ENCODE results near the gene TFB1M.
"Not testable (repeated sequence)": the region's sequence is repeated elsewhere in the genome, so short reads cannot be mapped to it uniquely, and the experiment has no call there.

The TFB1M gene

DNA sequence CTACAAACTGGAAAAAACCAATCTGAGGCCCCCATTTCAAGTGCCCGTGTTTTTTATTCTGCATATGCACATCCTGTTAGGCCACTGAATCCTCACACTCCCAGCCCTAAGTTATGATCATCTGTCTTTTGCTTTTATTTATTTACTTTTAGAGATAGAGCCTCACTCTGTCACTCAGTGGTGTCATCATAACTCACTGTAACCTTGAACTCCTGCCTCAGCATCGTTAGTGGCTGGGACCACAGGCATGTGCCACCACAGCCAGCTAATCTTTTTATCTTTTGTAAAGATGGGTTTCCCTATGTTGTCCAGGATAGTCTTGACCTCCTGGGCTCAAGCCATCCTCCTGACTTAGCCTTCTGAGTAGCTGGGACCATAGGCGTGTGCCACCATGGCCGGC, 80.1 kb downstream of the TFB1M start:
- no peak for DNase-seq

DNA sequence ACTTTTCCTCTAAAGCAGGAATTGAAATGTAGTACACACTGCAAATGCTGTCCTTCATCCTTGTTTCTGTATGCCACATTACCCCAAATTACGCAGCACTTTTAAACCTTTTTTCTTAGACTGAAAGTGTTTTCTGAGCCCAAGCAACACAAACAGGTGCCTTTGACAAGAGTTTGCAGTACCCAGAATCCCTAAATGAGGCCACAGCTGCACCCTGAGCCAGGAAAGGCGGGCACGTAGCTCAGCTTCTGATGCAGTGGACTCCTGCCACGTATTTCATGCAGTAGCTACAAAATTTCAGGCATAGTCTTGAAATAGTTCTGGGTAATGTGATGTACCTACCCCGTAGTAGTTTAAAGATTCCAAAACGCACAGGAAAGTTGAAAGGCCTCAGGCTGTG, 81.4 kb downstream of the TFB1M start:
- DNase-seq, result no peak

DNA sequence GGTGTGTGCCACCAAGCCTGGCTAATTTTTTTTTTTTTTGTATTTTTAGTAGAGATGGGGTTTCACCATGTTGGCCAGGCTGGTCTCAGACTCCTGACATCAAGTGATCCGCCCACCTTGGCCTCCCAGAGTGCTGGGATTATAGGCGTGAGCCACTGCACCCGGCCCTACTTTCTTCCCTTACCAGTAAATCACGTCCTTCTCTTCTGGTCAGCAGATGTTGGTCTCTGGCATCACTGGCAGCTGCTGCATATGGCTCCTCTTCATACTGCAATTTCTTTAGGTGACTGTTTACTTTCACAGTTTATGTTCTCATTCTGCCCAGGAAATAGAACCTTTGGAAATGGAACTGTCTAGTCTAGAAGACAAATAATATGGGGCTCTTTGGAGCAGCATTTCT, 83.3 kb downstream of the TFB1M start:
- not testable (repeated sequence) for DNase-seq

DNA sequence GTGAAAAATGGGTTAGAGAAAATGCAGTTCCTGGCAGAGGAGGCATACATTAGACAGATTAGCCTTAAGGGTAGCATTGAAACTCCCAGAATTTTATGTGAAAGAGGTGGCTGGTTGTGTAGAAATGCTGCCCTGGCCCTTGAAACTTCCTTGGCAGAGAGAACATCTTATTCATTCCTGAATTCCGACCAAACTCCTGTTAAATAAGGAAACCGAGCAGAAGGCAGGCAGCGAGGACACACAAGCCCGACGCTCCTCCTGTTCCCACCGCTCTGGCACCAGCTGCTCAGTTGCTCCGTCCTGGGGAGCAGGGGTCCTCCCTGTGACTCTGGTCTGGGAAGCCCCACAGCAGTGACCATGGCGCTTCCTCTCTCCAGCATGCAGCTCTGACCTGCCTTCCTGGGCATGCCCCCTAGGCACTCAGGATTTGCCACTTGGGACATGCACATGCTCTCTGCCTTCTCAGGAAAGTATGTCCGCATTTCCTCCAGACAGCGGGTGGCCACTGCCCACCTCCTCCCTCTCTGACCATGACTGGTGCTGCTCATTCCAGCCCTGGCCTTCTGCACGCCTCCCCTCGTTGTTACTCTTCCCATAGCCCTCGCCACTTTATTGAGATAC, 85.6 kb downstream of the TFB1M start:
- no peak for DNase-seq

DNA sequence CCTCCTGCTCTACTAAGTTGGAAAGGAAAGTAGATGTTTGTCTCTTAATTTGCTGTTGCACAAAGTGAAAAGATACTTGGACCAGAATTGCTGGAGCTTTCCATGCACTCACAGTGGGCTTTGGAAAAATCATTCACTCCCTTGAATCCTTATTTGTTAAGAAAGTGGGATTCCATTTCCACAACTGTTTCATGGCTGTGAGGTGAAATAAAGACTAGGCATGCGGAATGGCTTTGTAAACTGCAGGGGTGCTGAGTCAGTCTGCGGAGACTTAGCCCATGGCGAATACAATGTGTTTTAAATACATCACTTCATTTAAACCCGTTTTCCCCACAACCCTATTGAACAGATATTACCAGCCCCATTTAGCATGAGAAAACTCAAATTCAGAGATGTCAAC, 87.2 kb downstream of the TFB1M start:
- no peak for DNase-seq

DNA sequence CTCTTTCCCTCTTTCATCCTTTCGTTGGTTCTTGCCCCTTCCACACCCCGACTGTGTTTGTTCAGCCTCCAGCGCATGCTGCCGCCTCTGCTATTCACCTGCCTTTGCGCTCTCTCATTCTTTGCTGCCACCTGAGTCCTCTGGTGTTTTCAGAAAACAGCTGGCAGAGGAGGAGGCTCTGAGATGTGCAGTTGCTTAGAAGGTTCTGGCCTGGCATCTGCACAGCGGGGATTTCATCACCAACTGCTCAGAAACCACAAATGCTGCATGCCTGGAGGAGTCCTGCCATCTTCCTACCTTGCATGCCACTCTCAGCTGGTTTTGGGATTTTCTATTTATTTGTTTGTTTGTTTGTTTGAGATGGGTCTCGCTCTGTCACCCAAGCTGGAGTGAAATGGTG, 89.7 kb downstream of the TFB1M start:
- no peak for DNase-seq

DNA sequence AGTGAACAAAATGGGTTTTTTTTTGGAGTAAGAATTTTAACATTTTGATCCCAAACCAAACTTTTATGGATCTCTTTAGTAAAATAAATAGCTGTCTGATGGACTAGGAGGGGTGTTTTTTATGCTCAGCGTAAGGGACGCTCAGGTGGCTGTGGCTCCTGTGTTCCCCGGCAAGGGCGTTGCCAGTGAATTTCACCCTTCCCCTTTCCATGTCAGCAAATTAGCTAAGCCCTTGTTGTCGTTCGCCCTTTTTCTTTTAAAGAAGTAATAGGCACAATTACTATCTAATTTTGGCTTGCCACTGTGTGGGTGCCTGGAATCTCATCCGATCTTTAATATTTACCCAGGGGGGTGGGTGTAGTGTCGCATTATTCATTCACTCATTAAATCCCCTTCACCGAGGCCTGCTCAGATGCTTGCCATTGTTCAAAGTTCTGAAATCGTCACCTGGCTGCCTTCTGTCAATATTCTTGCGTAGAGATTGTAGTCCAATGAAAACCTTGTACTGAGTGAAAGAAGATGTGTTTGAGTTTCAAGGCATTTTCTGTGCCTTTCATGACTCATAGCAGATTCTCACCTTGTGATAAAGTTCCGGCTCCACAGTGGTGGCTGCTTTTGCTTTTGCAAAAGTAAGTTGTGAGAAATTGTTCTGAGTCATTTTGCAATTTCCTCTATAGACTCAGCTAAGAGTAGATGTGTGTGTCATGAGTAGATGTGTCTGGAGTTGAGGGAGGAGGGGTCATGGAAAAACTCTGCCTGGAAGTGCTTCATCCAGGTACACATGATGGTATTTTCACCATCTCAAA, 90.4 kb downstream of the TFB1M start:
- DNase-seq, result no peak

DNA sequence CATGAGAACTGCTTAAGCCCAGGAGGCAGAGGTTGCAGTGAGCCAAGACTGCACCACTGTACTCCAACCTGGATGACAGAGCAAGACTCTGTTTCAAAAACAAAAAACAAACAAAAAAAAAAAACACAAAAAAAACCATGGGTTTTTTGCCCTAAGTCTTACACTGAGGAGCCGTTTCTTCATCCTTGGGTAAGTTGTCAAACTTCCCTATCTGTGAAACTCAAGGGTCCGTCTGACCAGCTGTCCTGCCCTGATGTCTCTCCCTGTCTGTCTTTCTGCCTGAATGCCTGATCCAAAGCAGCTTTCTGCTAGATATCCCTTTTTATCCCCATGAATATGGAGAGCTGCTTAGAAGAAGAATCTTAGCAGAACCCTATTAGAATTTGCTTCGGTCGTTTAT, 91.8 kb downstream of the TFB1M start:
- DNase-seq, result no peak

DNA sequence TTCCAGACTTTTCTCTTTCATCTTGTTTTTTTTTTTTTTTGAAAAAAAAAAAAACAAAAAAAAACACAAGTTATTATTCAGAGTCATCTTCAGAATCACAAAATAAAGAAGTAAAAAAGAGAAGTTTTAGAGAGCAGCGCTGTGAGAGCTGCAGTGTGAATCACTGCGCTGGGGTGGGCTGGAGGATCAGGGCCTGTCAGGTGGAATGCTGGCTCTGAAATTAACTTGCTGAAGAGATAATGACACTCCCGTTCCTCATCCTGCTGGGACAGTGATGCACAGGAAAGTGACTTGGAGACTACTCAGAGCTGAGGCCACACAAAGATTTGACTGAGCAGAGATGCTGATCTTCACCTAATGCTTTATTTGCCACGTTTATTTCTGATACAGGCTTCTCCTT, 93.2 kb downstream of the TFB1M start:
- DNase-seq, result no peak

DNA sequence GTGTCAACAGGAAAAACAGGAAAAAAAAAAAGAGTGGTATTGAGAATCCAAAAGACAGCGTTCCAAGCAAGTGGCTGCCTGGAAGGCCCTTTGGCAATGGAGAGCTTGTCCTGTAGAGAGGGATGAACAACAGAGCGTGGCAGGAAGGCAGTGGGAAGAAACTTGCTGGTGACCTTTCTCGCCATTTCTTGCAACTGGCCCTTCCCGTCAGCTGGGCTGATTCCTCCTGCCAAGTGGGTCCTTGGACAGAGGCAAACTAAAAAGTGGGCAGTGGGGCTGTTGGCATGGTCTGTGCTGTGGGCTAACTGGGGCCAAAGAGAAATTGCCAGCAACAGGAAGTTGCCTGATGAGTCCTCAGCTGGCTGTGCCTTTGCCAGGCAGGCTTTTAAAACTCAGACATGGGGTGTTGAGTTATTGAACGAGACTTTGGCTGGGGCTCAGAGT, 94.4 kb downstream of the TFB1M start:
- DNase-seq, result no peak

DNA sequence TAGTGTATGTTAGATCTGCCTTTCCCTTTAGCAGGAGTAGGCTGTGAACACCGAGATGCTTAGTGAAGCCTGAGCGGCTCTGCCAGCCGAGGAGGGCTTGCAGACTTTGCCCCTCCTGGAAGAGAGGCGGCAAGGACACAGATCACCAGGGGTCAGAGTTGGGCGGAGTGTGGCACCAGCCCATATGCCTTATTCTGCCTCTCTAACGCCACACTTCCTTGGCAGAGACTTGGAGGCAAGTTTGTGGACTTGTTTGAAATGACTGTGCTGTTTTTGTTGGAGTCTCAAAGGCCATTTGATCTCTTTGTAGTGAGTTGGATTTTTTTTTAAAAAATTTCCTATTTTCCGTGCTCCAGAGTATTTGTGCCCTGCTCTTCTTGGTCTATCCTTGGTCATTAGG, 95.0 kb downstream of the TFB1M start:
- no peak for DNase-seq

DNA sequence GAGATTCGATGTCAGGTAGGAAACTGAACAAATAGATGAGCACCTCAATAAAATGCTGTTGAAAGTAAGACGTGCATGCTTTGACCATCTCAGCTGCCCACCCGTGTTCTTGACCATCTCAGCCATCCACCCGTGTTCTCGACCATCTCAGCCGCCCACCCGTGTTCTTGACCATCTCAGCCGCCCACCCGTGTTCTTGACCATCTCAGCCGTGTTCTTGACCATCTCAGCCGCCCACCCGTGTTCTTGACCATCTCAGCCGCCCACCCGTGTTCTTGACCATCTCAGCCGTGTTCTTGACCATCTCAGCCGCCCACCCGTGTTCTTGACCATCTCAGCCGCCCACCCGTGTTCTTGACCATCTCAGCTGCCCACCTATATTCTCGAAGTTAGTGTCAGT, 95.6 kb downstream of the TFB1M start:
- not testable (repeated sequence) for DNase-seq

DNA sequence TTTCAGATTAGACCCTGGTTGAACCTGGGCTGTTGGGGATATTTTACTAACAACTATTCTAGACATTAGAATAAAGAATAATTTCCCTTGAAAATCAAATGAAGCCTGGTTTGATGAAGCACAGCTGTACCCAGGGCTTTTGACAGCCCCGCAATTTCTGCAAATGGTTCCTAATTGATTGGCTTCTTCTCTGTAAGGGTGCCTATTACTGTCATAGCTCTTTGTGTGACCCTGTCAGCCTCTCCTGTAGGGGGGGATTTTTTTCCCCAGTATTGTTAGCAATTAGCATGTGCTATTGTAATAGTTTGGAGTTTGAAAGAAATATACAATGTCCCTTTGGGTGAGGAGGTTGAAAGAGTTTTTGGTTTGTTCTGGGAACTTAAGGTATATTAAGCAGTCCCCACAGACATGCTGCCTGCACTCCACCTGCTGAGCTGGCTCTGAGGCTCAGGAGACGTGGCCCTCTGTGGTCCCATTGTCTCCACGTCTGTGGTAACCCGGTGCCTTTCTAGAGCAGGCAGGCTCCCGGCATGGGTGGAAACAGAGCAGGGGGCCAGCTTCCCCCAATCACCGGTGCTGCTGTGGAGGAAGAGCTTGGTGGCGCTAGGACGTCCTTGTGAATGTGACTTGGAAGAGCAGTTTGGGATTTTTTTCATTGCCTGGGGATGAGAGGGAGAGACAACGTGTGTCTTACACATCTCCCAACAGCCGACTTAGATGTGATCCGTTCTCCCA, 97.8 kb downstream of the TFB1M start:
- peak; percentile 88 for DNase-seq

DNA sequence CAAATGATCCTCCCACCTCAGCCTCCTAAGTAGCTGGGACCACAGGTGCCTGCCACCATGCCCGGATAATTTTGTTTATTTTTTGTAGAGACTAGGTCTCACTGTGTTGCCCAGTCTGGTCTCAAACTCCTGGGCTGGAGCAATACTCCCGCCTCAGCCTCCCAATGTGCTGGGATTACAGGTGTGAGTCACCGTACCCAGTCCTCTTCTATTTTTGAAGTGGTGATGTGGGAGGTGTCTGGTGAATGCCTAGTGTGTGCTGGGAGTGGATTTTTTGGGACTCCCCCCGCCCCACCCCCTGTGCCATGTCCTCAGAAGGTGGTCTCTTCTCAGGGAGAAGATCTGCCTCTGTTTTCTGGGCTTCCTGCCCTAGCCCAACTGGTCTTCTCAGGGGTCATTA, 98.4 kb downstream of the TFB1M start:
- DNase-seq, result peak; percentile 38

DNA sequence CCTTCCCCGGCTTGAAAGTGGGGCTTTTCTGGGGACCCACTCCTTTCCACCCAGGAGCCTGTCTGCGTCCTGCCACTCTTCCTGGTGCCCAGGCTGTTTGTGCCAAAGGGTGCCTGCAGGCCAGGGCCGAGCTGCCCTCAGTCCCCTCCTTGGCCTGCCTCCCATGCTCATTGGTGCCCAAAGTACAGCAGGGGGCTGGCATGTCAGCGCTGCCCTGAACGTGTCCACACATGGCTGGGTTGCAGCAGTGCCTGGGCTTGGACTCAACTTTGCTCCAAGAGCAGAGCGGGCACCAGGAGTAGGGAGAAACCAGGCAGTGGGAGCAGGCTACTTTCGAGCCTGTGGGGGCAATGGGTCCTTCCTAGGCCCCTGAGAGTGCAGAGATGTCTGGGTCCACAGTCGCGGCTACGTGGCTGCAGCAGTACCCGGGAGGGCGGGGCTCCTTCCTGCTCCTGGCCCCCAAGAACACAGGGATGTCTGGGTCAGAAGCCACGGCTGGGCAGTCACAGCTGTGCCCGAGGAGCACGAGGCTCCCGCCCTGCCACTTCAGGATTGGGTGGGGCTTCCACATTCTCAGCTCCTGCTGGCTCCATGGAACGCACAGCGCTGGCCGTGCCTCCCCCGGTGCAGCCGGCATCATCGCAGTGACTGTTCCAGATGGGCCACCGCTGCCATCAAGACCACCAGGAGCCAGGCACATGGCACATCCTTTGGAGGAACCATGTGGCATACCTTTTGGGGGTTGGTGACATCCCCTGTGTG, 100.5 kb downstream of the TFB1M start:
- no peak for DNase-seq

DNA sequence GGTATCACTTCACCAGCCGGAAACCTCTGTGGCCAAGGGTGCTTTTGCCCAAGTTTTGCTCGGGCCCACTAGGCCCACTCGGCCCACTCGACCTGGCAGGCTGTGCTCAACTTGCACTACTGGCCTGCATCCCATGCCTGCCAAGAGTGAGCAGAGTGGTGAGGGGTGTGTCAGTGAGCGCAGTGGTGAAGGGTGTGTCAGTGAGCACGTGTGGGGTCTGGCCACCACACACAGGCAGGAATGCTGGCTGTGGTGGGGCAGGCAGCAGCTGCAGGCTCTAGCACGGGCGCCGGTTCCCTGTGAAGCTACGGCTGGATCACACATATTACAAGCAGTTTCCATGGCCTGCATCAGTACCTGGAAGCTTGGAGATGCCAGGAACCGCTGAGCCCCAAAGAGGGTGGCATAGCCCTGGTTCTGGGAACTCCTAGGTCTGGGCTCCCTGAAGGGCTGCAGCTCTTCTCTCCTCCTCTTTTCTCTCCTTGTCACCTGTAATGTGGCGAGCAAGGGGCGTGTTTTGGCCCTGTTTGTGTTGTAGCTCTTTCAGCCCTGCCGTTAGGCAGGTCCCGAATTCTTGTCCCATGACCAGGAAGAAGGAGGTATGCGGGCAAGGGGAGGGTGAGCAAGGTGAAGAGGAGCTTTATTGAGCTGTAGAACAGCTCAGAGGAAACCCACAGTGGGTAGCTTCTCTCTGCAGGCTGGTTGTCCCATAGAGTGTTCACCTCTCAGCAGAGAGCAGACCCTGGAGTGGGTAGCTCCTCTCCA, 101.5 kb downstream of the TFB1M start:
- no peak for DNase-seq

DNA sequence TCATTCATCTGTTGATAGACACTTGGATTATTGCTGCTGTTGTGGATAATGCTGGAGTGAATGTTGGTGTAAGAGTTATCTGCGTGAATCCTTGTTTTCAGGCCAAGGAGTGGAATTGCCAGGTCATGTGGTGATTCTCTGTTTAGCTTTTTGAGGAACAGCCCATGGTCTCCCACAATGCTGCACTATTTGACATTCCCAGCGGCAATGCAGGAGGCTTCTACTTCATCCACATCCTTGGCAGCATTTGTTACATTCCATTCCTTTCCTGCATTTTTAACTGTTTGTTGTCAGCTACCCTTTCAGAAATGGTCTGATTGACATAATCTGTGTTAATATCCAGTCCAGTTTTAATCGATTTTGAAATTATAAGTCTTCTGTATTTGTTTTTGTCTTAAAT, 102.2 kb downstream of the TFB1M start:
- no peak for DNase-seq

DNA sequence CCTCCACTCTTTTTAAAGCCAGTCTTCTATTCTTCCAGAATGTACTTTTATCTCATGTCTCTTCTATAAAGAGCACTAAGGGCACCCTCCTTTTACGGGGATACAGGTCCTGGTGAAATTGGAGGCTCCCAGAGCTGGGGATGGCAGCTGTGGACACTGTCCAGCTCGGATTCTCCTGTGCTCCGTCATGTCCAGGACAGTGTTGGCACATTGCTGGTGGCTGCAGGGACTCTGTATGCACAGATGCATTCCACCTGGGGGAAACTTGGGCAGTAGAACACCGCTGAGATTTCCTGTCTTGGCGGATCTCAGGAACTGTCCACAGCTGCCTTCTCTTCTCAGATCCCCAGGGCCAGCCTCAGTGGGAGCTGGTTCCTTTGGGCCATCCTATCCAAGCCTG, 107.1 kb downstream of the TFB1M start:
- no peak for DNase-seq

All from NCI-H2227 treated with DMSO at 0.1 percent for 48 hours (cell line).